Left renal pelvis (tissue), 4 donors: ENCODE measurements around the gene BMP7. TPM values are rescaled to one million over a fixed set of nuclear protein-coding genes. Genes with fewer than 3 reads are reported as not detected.

Experiments used
- polyA plus RNA-seq, 4 donors: library from polyadenylated mRNA; unstranded; fragments of 120-200 nt; gene quantifications; one replicate each; pipeline ENCODE4 v1.2.1, GENCODE V29; 2013; ENCODE audit not compliant: insufficient read length in 4 of 4

The BMP7 gene
- polyA plus RNA-seq, 4 donors: 42.7 to 90.7 (median 72.7) TPM

Other genes with a start within 250 kb of the BMP7 start
- gene SPO11, start 63.2 kb upstream of the BMP7 start, polyA plus RNA-seq: not detected
- gene RAE1, start 84.6 kb upstream of the BMP7 start, polyA plus RNA-seq: 10 to 100 TPM; 37.1 to 60.3 (median 57.9) TPM
- gene RBM38, start 124.8 kb upstream of the BMP7 start, polyA plus RNA-seq: 10 to 100 TPM; 20.9 to 37.5 (median 27.3) TPM